ENCODE data around the gene SDC3. TPM values are rescaled to one million over a fixed set of nuclear protein-coding genes. Genes with fewer than 3 reads are reported as not detected.

The SDC3 gene
- total and polyA plus RNA-seq, 2 of the 8 experiments (the other 6 are each of a cell fraction or from before 2014, with no cell fraction given): 7.0 to 27.0 TPM

DNA sequence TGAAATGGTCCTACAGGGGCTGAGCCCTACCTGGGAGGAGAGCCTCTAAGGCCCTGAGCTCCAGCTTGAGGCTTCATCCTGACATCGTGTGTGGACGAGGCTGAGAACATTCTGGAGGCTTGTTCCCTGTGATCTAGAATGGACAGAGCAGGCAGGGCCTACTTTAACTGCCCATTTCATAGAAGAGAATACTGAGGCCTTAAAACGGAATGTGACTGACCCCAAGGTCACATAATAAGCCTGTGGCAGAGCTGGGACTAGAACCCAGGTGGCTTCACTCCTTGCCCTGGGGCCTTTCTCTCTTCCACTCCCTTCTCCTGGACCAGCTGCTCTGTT, 6.0 kb upstream of the SDC3 start (continued):
- TF ChIP-seq, protein P1, sequence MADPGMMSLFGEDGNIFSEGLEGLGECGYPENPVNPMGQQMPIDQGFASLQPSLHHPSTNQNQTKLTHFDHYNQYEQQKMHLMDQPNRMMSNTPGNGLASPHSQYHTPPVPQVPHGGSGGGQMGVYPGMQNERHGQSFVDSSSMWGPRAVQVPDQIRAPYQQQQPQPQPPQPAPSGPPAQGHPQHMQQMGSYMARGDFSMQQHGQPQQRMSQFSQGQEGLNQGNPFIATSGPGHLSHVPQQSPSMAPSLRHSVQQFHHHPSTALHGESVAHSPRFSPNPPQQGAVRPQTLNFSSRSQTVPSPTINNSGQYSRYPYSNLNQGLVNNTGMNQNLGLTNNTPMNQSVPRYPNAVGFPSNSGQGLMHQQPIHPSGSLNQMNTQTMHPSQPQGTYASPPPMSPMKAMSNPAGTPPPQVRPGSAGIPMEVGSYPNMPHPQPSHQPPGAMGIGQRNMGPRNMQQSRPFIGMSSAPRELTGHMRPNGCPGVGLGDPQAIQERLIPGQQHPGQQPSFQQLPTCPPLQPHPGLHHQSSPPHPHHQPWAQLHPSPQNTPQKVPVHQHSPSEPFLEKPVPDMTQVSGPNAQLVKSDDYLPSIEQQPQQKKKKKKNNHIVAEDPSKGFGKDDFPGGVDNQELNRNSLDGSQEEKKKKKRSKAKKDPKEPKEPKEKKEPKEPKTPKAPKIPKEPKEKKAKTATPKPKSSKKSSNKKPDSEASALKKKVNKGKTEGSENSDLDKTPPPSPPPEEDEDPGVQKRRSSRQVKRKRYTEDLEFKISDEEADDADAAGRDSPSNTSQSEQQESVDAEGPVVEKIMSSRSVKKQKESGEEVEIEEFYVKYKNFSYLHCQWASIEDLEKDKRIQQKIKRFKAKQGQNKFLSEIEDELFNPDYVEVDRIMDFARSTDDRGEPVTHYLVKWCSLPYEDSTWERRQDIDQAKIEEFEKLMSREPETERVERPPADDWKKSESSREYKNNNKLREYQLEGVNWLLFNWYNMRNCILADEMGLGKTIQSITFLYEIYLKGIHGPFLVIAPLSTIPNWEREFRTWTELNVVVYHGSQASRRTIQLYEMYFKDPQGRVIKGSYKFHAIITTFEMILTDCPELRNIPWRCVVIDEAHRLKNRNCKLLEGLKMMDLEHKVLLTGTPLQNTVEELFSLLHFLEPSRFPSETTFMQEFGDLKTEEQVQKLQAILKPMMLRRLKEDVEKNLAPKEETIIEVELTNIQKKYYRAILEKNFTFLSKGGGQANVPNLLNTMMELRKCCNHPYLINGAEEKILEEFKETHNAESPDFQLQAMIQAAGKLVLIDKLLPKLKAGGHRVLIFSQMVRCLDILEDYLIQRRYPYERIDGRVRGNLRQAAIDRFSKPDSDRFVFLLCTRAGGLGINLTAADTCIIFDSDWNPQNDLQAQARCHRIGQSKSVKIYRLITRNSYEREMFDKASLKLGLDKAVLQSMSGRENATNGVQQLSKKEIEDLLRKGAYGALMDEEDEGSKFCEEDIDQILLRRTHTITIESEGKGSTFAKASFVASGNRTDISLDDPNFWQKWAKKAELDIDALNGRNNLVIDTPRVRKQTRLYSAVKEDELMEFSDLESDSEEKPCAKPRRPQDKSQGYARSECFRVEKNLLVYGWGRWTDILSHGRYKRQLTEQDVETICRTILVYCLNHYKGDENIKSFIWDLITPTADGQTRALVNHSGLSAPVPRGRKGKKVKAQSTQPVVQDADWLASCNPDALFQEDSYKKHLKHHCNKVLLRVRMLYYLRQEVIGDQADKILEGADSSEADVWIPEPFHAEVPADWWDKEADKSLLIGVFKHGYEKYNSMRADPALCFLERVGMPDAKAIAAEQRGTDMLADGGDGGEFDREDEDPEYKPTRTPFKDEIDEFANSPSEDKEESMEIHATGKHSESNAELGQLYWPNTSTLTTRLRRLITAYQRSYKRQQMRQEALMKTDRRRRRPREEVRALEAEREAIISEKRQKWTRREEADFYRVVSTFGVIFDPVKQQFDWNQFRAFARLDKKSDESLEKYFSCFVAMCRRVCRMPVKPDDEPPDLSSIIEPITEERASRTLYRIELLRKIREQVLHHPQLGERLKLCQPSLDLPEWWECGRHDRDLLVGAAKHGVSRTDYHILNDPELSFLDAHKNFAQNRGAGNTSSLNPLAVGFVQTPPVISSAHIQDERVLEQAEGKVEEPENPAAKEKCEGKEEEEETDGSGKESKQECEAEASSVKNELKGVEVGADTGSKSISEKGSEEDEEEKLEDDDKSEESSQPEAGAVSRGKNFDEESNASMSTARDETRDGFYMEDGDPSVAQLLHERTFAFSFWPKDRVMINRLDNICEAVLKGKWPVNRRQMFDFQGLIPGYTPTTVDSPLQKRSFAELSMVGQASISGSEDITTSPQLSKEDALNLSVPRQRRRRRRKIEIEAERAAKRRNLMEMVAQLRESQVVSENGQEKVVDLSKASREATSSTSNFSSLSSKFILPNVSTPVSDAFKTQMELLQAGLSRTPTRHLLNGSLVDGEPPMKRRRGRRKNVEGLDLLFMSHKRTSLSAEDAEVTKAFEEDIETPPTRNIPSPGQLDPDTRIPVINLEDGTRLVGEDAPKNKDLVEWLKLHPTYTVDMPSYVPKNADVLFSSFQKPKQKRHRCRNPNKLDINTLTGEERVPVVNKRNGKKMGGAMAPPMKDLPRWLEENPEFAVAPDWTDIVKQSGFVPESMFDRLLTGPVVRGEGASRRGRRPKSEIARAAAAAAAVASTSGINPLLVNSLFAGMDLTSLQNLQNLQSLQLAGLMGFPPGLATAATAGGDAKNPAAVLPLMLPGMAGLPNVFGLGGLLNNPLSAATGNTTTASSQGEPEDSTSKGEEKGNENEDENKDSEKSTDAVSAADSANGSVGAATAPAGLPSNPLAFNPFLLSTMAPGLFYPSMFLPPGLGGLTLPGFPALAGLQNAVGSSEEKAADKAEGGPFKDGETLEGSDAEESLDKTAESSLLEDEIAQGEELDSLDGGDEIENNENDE (IDR thresholded peaks at IDR 0.05; ENCODE audit: insufficient replicate concordance, low read length): no peak
- TF ChIP-seq GTF2F1 (IDR thresholded peaks at IDR 0.05; ENCODE audit: borderline replicate concordance, low read depth, low read length) (no peak), BACH1 (IDR thresholded peaks at IDR 0.05; ENCODE audit: low read length) (no peak), RXRA (IDR thresholded peaks at IDR 0.05; ENCODE audit: insufficient read depth, low read depth, low read length) (no peak)
